ENCODE results near the gene TPSAB1. TPM values are rescaled to one million over a fixed set of nuclear protein-coding genes. Genes with fewer than 3 reads are reported as not detected.

The TPSAB1 gene
- total RNA-seq, 6 donors from 2014 or later: 6.4 to 207 (median 99.8) TPM

DNA sequence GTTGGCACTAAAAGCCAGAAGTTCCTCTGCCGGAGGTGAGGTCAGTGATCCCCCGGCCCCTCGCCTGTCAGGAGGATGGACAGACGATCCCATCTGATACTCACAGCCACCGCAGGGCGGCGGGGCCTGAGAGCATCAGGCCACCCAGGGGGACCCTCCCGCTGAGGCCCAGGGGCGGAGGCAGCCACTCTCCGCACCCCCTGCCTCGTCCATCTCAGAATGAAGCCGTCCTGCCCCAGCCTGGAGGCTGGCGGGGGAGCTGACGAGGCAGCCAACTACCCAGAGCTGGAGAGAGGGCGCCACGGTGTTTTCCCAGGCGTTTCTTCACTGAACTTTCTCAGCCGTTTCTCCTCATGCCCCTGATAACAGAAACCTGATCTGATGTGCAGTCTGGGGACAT, 38.0 kb downstream of the TPSAB1 start:
- DNase-seq: peak in 1 of 2 donors; percentile 39
- Histone ChIP-seq H3K4me3 (no peak overlapping the region), H3K27me3 (peaks cover 0 to 11% (median 0%) of the 10 kb centered on the region in 4 donors), H3K27ac (no peak overlapping the region), H3K4me1 (no peaks in the 10 kb centered on the region), H3K36me3 (no peaks in the 10 kb centered on the region), H3K9me3 (no peaks in the 10 kb centered on the region)
- no peak for ATAC-seq (ENCODE audit: low FRiP score in 2 of 2)
- no peak for TF ChIP-seq EP300 (IDR thresholded peaks at IDR 0.05)
- no peak for TF ChIP-seq POLR2A (IDR thresholded peaks at IDR 0.05)
- TF ChIP-seq POLR2AphosphoS5 (IDR thresholded peaks at IDR 0.05): no peak
- TF ChIP-seq, protein P1, sequence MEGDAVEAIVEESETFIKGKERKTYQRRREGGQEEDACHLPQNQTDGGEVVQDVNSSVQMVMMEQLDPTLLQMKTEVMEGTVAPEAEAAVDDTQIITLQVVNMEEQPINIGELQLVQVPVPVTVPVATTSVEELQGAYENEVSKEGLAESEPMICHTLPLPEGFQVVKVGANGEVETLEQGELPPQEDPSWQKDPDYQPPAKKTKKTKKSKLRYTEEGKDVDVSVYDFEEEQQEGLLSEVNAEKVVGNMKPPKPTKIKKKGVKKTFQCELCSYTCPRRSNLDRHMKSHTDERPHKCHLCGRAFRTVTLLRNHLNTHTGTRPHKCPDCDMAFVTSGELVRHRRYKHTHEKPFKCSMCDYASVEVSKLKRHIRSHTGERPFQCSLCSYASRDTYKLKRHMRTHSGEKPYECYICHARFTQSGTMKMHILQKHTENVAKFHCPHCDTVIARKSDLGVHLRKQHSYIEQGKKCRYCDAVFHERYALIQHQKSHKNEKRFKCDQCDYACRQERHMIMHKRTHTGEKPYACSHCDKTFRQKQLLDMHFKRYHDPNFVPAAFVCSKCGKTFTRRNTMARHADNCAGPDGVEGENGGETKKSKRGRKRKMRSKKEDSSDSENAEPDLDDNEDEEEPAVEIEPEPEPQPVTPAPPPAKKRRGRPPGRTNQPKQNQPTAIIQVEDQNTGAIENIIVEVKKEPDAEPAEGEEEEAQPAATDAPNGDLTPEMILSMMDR (IDR thresholded peaks at IDR 0.05): no peak
- WGBS, 2 donors: 7 to 30% methylated on average over 3 to 15 of the region's 18 CpGs

DNA sequence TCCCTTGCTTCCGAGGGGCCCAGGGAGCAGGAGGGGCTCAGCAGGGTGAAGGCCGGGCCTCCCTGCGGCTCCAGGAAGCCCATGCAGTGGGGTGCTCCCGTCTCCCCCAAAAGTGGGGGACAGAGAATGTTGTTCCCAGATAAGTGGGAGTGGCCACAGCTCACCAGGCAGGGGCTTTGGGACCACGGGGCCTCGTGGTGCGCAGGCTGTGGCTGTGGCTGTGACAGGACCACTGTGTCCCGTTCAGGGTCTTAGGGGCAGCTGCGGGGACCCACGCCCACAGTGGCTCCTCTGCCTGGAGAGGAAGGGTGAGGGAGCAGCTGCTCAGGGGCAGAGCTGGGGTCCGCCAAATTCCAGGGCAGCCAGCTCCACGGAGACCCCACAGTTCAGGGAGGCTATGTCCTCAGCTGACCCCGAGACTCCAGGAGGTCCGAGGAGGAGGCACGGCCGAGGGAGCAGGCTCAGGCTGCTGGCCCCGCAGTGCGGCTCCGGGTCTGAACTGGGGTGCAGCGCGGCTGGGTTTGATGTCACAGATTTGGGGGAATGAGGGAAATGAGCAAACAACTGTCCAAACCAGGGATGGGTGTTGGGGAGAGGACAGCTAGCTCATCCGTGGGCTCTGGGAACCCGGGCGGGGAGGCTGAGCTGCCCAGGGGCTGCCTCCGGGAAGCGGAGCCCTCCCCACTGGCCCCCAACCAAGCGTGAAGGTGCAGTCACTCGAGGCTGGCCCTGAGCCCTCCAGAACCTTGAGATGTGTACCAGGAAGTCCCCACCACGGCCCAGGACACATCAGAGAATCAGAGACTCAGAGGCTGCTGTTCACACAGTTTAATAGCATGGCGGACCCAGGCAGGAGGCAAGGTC, 38.8 kb downstream of the TPSAB1 start:
- Histone ChIP-seq H3K4me3 (no peak overlapping the region), H3K9me3 (no peaks in the 10 kb centered on the region), H3K27ac (no peak overlapping the region), H3K4me1 (no peaks in the 10 kb centered on the region), H3K36me3 (no peaks in the 10 kb centered on the region), H3K27me3 (peaks cover 0 to 11% (median 0%) of the 10 kb centered on the region in 4 donors)
- DNase-seq (peak in 1 of 2 donors; percentile 66), ATAC-seq (ENCODE audit: low FRiP score in 2 of 2) (no peak)
- TF ChIP-seq POLR2A (IDR thresholded peaks at IDR 0.05): no peak
- WGBS, 2 donors: 76 to 84% methylated on average over 24 to 25 of the region's 30 CpGs

DNA sequence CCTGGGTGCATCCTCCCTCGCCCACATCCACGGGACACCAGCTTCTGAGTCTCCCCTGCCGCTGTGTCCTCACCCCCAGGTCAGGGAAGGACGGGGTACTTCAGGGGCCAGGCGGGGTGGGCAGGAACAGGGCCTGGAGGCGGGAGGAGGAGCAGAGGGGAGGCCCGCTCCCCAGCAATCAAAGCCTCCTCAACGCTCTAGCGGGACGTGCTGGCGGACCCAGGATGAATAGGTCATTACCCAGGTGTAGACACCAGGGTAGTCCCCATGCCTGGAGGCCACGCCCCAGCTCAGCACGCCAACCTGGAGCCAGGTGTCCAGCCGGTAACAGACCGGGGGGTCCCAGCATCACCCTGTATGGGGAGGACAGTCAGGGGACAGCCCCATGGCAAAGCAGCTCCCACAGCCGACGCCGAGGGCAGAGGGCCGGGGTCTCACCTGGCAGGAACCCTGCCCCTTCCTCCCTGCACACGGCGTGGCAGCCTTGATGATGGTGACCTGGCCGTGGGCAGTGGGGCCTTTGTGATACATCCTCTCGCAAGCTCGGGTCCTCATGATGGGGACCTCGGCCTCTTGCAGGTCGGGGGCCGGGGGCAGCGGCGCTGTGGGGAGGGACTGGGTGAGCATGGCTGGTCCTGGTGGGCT, 39.6 kb downstream of the TPSAB1 start:
- peaks cover 0 to 11% (median 0%) of the 10 kb centered on the region in 4 donors for H3K27me3 ChIP-seq
- no peaks in the 10 kb centered on the region for H3K4me1 ChIP-seq
- peak in 1 of 2 donors; percentile 81 for DNase-seq
- TF ChIP-seq, protein P1 (IDR thresholded peaks at IDR 0.05): no peak
- TF ChIP-seq POLR2A (IDR thresholded peaks at IDR 0.05): no peak
- no peak for TF ChIP-seq EP300 (IDR thresholded peaks at IDR 0.05)
- no peaks in the 10 kb centered on the region for H3K9me3 ChIP-seq
- H3K36me3 ChIP-seq: no peaks in the 10 kb centered on the region
- no peak overlapping the region for H3K4me3 ChIP-seq
- 78 to 84% methylated on average over 13 to 28 of the region's 29 CpGs for WGBS, 2 donors
- no peak overlapping the region for H3K27ac ChIP-seq
- peak in 1 of 2 donors; percentile 16 for ATAC-seq (ENCODE audit: low FRiP score in 2 of 2)

DNA sequence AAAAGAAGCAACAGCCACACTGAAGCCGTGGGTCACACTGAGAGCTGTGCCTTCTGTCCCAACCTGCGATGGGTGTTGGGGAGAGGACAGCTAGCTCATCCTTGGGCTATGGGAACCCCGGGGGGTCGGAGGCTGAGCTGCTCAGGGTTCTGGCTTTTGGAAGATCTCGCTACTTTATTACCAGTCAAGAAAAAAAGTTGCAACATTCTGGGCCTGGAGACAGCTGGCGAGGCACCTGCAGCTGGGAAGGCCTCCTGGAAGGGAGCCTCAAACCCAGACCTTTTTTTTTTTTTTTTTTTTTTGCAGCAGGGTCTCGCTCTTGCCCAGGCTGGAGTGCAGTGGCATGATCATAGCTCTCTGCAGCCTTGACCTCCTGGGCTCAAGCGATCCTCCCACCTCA, 40.3 kb downstream of the TPSAB1 start:
- no peak for DNase-seq
- Histone ChIP-seq H3K9me3 (no peaks in the 10 kb centered on the region), H3K4me3 (no peak overlapping the region), H3K36me3 (no peaks in the 10 kb centered on the region), H3K4me1 (no peaks in the 10 kb centered on the region), H3K27me3 (peaks cover 0 to 11% (median 0%) of the 10 kb centered on the region in 4 donors), H3K27ac (no peak overlapping the region)
- 62 to 77% methylated on average over 7 of the region's 8 CpGs for WGBS, 2 donors
- TF ChIP-seq, protein P1 (IDR thresholded peaks at IDR 0.05): no peak
- no peak for TF ChIP-seq EP300 (IDR thresholded peaks at IDR 0.05)
- TF ChIP-seq POLR2A (IDR thresholded peaks at IDR 0.05): no peak
- no peak for ATAC-seq (ENCODE audit: low FRiP score in 2 of 2)

DNA sequence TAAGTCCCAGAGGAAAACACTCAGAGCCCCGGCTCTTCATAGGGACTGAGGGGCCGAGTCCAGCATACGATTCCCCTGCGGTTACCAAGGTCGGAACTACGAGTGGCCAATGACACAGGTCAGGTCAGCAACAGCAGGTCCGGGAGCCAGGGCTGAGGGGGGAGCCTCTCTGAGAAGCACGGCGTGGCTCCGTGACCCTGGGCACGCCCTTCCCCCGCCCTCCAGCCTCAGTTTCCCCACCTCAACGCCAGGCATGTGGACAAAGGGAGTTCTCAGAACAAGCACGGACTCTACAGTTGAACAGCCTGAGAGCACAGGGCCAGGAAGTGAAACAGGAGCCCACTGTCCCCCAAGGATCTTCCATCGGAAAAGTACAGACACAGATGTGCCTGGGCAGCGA, 41.0 kb downstream of the TPSAB1 start:
- TF ChIP-seq, protein P1 (IDR thresholded peaks at IDR 0.05): no peak
- TF ChIP-seq EP300 (IDR thresholded peaks at IDR 0.05): no peak
- TF ChIP-seq POLR2A (IDR thresholded peaks at IDR 0.05): no peak
- no peak for TF ChIP-seq POLR2AphosphoS5 (IDR thresholded peaks at IDR 0.05)
- no peaks in the 10 kb centered on the region for H3K4me1 ChIP-seq
- H3K36me3 ChIP-seq: no peaks in the 10 kb centered on the region
- peaks cover 0 to 11% (median 0%) of the 10 kb centered on the region in 4 donors for H3K27me3 ChIP-seq
- peak in 1 of 2 donors; percentile 52 for DNase-seq
- H3K9me3 ChIP-seq: no peaks in the 10 kb centered on the region
- H3K4me3 ChIP-seq: no peak overlapping the region
- 71 to 84% methylated on average over 12 to 16 of the region's 16 CpGs for WGBS, 2 donors
- ATAC-seq (ENCODE audit: low FRiP score in 2 of 2): no peak
- no peak overlapping the region for H3K27ac ChIP-seq

Data from upper lobe of left lung (tissue), 6 donors.